GM23338 (cell line): ENCODE data around the gene CD247. TPM values are rescaled to one million over a fixed set of nuclear protein-coding genes. Genes with fewer than 3 reads are reported as not detected.

Source experiments
- ATAC-seq: fragments of 200-7000 bp; cut with Tn5 transposase; 3 replicates; pipeline ENCODE4 v1.9.1; 2020
- DNase-seq: peaks from one replicate; pipeline ENCODE4 v3.0.0-alpha.2; 2015; ENCODE audit warnings: low spot score
- H2AFZ ChIP-seq: fragments of 200-600 bp; sonication (generic); 2 replicates; pipeline ENCODE4 v1.8.0; 2016; ENCODE audit warnings: antibody characterized with exemption, mild to moderate bottlenecking, moderate library complexity
- H3F3A ChIP-seq: fragments of 200-600 bp; sonication (generic); replicated peaks from 2 replicates; pipeline ENCODE4 v1.8.0; 2017; ENCODE audit warnings: antibody characterized with exemption, mixed run types, low read depth
- H3K27ac ChIP-seq: fragments of 200-600 bp; sonication (generic); 2 replicates; pipeline ENCODE4 v1.6.1; 2016; ENCODE audit warnings: low read depth
- H3K27me3 ChIP-seq: fragments of 200-600 bp; sonication (generic); 2 replicates; pipeline ENCODE4 v1.8.0; 2016; ENCODE audit warnings: mild to moderate bottlenecking, mixed run types, moderate library complexity; ENCODE audit not compliant: insufficient read depth
- H3K36me3 ChIP-seq: fragments of 200-600 bp; sonication (generic); 2 replicates; pipeline ENCODE4 v1.8.0; 2016; ENCODE audit warnings: mild to moderate bottlenecking; ENCODE audit not compliant: insufficient read depth
- H3K4me1 ChIP-seq: fragments of 200-600 bp; sonication (generic); 2 replicates; pipeline ENCODE4 v1.8.0; 2016; ENCODE audit warnings: mild to moderate bottlenecking, moderate library complexity; ENCODE audit not compliant: insufficient read depth
- H3K4me2 ChIP-seq: fragments of 200-600 bp; sonication (generic); 2 replicates; pipeline ENCODE4 v1.7.1; 2017; ENCODE audit warnings: mixed run types
- H3K4me3 ChIP-seq: fragments of 200-600 bp; sonication (generic); 2 replicates; pipeline ENCODE4 v1.6.1; 2016; ENCODE audit warnings: mixed run types
- H3K79me2 ChIP-seq: fragments of 200-600 bp; sonication (generic); replicated peaks from 2 replicates; pipeline ENCODE4 v1.8.0; 2017; ENCODE audit warnings: mild to moderate bottlenecking; ENCODE audit not compliant: insufficient read depth
- H3K9me2 ChIP-seq: fragments of 200-600 bp; sonication (generic); 2 replicates; pipeline ENCODE4 v1.8.0; 2017; ENCODE audit not compliant: insufficient read depth
- H4K20me1 ChIP-seq: fragments of 200-600 bp; sonication (generic); replicated peaks from 2 replicates; pipeline ENCODE4 v1.8.0; 2017; ENCODE audit warnings: mild to moderate bottlenecking; ENCODE audit not compliant: insufficient read depth
- H3K27ac Mint-ChIP-seq: 2 replicates; pipeline ENCODE4 v1.8.0; 2020; ENCODE audit warnings: inconsistent platforms, mild to moderate bottlenecking, moderate library complexity, mixed read lengths
- H3K27me3 Mint-ChIP-seq: 3 replicates; pipeline ENCODE4 v1.8.0; 2022; ENCODE audit warnings: low read depth, mild to moderate bottlenecking, moderate library complexity, mixed read lengths, inconsistent platforms; ENCODE audit not compliant: insufficient read depth, poor library complexity
- H3K36me3 Mint-ChIP-seq: 3 replicates; pipeline ENCODE4 v1.8.0; 2021; ENCODE audit warnings: low read depth, mild to moderate bottlenecking, inconsistent platforms, moderate library complexity, mixed read lengths
- H3K4me1 Mint-ChIP-seq: 3 replicates; pipeline ENCODE4 v1.8.0; 2020; ENCODE audit warnings: mild to moderate bottlenecking, inconsistent platforms, mixed read lengths
- H3K4me3 Mint-ChIP-seq: 3 replicates; pipeline ENCODE4 v1.8.0; 2021; ENCODE audit warnings: moderate library complexity, mild to moderate bottlenecking, inconsistent platforms, mixed read lengths
- H3K9me3 Mint-ChIP-seq: 3 replicates; pipeline ENCODE4 v1.8.0; 2020; ENCODE audit warnings: moderate library complexity, mild to moderate bottlenecking, inconsistent platforms, mixed read lengths
- CREB1 ChIP-seq: fragments of 250-450 bp; sonication (Bioruptor Pico); IDR thresholded peaks from 2 replicates; pipeline ENCODE4 v1.5.0; 2020; ENCODE audit warnings: low read depth, mild to moderate bottlenecking, moderate library complexity
- CTCF ChIP-seq, 2 experiments: fragments of 200-600 bp in 1 of 2; sonication (generic) in 1 of 2; conservative IDR thresholded peaks; 2 replicates each; pipeline versions ENCODE4 v1.5.1 to v1.6.1; 2016 to 2017; ENCODE audit warnings: antibody characterized with exemption in 2 of 2, low read depth in 2 of 2, mild to moderate bottlenecking in 2 of 2, moderate library complexity in 1 of 2
- ETS1 ChIP-seq: IDR thresholded peaks from 2 replicates; pipeline ENCODE4 v1.6.1; 2016; ENCODE audit warnings: antibody characterized with exemption
- EZH2 ChIP-seq: fragments of 200-600 bp; sonication (generic); IDR thresholded peaks from one replicate; pipeline ENCODE4 v1.8.0; 2017; ENCODE audit warnings: antibody characterized with exemption, mild to moderate bottlenecking, low read depth; ENCODE audit not compliant: unreplicated experiment
- EZH2phosphoT487 ChIP-seq: fragments of 200-600 bp; sonication (generic); IDR thresholded peaks from one replicate; pipeline ENCODE4 v1.8.1; 2018; ENCODE audit warnings: antibody characterized with exemption; ENCODE audit not compliant: unreplicated experiment
- JUNB ChIP-seq: IDR thresholded peaks from one replicate; pipeline ENCODE4 v1.6.1; 2016; ENCODE audit warnings: antibody characterized with exemption; ENCODE audit not compliant: unreplicated experiment
- NANOG ChIP-seq: IDR thresholded peaks from 2 replicates; pipeline ENCODE4 v1.6.1; 2016; ENCODE audit warnings: antibody characterized with exemption, borderline replicate concordance
- POLR2AphosphoS5 ChIP-seq: IDR thresholded peaks from 2 replicates; pipeline ENCODE4 v1.6.1; 2016; ENCODE audit warnings: antibody characterized with exemption, low read depth
- ZNF331 ChIP-seq: fragments of 250-450 bp; sonication (Bioruptor Pico); IDR thresholded peaks from 2 replicates; pipeline ENCODE4 v1.5.0; 2020; ENCODE audit warnings: low read depth, mild to moderate bottlenecking, moderate library complexity
- polyA plus RNA-seq: library from polyadenylated mRNA; unstranded; fragments of >200 nt; fragmentation: Nextera tagmentation; extraction: Ambion mirVana; gene quantifications from 2 replicates; pipeline ENCODE4 v1.2.1, GENCODE V29; 2016
- total RNA-seq: library from RNA; depleted of rRNA; stranded (reverse); fragments of >200 nt; shearing (Covaris generic); gene quantifications from 2 replicates; pipeline ENCODE4 v1.2.3, GENCODE V29; 2014
- TF ChIP-seq, protein P1 (sequence below): fragments of 250-450 bp; sonication (Bioruptor Pico); IDR thresholded peaks from 2 replicates; pipeline ENCODE4 v1.5.0; 2020; ENCODE audit warnings: mild to moderate bottlenecking, moderate library complexity

Gene CD247
- total and polyA plus RNA-seq, 2 experiments from 2014 or later: 1.2 to 1.4 TPM

GRCh38 chr1:167409183-167409582 is 109.1 kb downstream of the CD247 start:
- no peaks in the 10 kb centered on the region for H3K4me1 ChIP-seq
- H3K36me3 Mint-ChIP-seq: peaks cover 43% of the 10 kb centered on the region
- H3F3A ChIP-seq: no peaks in the 10 kb centered on the region
- H3K4me3 Mint-ChIP-seq: no peak overlapping the region
- H3K4me3 ChIP-seq: no peak overlapping the region
- H3K36me3 ChIP-seq: peaks cover 20% of the 10 kb centered on the region; the same call in 1 of the 2 replicates
- no peaks in the 10 kb centered on the region for H4K20me1 ChIP-seq
- H3K27ac ChIP-seq: no peak overlapping the region
- no peaks in the 10 kb centered on the region for H3K79me2 ChIP-seq
- ATAC-seq: peak; percentile 96
- no peaks in the 10 kb centered on the region; the same call in 2 of the 3 replicates for H3K9me3 Mint-ChIP-seq
- no peaks in the 10 kb centered on the region for H3K4me1 Mint-ChIP-seq
- no peaks in the 10 kb centered on the region for H3K27me3 ChIP-seq
- TF ChIP-seq CREB1 (CRISPR knock-in tag) (no peak), CTCF (conservative IDR thresholded peaks at IDR 0.05; ENCODE audit: low read depth in 2 of 2) (peak; percentile 57 to 73), NANOG (no peak), EZH2 (no peak)
- no peak overlapping the region for H2AFZ ChIP-seq
- no peak overlapping the region for H3K4me2 ChIP-seq
- H3K9me2 ChIP-seq: no peaks in the 10 kb centered on the region
- peak; percentile 72 for DNase-seq
- H3K27ac Mint-ChIP-seq: no peak overlapping the region
- peaks cover 5% of the 10 kb centered on the region for H3K27me3 Mint-ChIP-seq

DNA sequence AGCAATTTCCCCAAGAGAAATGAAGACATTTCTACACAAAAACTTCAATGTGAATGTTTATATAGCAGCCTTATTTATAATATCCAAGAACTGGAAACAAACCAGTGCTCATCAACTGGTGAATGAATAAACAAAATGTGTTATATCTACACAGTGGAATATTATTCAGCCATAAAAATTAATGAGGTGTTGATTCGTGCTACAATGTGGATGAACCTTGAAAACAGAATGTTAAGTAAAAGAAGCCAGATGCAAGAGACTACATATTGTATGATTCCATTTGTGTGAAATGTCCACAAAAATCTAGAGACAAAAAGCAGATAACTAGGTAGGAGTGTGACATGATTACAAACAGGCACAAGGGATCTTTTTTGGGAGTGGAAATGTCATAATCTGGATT is 110.0 kb downstream of the CD247 start:
- Mint-ChIP-seq H3K4me3 (no peak overlapping the region), H3K4me1 (no peaks in the 10 kb centered on the region), H3K9me3 (no peaks in the 10 kb centered on the region; the same call in 2 of the 3 replicates), H3K27ac (no peak overlapping the region), H3K27me3 (peaks cover 5% of the 10 kb centered on the region), H3K36me3 (peaks cover 42% of the 10 kb centered on the region)
- Histone ChIP-seq H3K4me2 (no peak overlapping the region), H3K27ac (no peak overlapping the region), H3F3A (no peaks in the 10 kb centered on the region), H3K27me3 (no peaks in the 10 kb centered on the region), H3K79me2 (no peaks in the 10 kb centered on the region), H3K4me1 (no peaks in the 10 kb centered on the region), H3K9me2 (no peaks in the 10 kb centered on the region), H4K20me1 (no peaks in the 10 kb centered on the region), H3K4me3 (no peak overlapping the region), H2AFZ (no peak overlapping the region), H3K36me3 (peaks cover 18% of the 10 kb centered on the region; the same call in 1 of the 2 replicates)
- no peak for DNase-seq
- ATAC-seq: no peak
- TF ChIP-seq EZH2 (no peak), POLR2AphosphoS5 (no peak), NANOG (no peak), EZH2phosphoT487 (no peak), ZNF331 (no peak), CREB1 (CRISPR knock-in tag) (no peak), JUNB (no peak), ETS1 (no peak)
- TF ChIP-seq, protein P1, sequence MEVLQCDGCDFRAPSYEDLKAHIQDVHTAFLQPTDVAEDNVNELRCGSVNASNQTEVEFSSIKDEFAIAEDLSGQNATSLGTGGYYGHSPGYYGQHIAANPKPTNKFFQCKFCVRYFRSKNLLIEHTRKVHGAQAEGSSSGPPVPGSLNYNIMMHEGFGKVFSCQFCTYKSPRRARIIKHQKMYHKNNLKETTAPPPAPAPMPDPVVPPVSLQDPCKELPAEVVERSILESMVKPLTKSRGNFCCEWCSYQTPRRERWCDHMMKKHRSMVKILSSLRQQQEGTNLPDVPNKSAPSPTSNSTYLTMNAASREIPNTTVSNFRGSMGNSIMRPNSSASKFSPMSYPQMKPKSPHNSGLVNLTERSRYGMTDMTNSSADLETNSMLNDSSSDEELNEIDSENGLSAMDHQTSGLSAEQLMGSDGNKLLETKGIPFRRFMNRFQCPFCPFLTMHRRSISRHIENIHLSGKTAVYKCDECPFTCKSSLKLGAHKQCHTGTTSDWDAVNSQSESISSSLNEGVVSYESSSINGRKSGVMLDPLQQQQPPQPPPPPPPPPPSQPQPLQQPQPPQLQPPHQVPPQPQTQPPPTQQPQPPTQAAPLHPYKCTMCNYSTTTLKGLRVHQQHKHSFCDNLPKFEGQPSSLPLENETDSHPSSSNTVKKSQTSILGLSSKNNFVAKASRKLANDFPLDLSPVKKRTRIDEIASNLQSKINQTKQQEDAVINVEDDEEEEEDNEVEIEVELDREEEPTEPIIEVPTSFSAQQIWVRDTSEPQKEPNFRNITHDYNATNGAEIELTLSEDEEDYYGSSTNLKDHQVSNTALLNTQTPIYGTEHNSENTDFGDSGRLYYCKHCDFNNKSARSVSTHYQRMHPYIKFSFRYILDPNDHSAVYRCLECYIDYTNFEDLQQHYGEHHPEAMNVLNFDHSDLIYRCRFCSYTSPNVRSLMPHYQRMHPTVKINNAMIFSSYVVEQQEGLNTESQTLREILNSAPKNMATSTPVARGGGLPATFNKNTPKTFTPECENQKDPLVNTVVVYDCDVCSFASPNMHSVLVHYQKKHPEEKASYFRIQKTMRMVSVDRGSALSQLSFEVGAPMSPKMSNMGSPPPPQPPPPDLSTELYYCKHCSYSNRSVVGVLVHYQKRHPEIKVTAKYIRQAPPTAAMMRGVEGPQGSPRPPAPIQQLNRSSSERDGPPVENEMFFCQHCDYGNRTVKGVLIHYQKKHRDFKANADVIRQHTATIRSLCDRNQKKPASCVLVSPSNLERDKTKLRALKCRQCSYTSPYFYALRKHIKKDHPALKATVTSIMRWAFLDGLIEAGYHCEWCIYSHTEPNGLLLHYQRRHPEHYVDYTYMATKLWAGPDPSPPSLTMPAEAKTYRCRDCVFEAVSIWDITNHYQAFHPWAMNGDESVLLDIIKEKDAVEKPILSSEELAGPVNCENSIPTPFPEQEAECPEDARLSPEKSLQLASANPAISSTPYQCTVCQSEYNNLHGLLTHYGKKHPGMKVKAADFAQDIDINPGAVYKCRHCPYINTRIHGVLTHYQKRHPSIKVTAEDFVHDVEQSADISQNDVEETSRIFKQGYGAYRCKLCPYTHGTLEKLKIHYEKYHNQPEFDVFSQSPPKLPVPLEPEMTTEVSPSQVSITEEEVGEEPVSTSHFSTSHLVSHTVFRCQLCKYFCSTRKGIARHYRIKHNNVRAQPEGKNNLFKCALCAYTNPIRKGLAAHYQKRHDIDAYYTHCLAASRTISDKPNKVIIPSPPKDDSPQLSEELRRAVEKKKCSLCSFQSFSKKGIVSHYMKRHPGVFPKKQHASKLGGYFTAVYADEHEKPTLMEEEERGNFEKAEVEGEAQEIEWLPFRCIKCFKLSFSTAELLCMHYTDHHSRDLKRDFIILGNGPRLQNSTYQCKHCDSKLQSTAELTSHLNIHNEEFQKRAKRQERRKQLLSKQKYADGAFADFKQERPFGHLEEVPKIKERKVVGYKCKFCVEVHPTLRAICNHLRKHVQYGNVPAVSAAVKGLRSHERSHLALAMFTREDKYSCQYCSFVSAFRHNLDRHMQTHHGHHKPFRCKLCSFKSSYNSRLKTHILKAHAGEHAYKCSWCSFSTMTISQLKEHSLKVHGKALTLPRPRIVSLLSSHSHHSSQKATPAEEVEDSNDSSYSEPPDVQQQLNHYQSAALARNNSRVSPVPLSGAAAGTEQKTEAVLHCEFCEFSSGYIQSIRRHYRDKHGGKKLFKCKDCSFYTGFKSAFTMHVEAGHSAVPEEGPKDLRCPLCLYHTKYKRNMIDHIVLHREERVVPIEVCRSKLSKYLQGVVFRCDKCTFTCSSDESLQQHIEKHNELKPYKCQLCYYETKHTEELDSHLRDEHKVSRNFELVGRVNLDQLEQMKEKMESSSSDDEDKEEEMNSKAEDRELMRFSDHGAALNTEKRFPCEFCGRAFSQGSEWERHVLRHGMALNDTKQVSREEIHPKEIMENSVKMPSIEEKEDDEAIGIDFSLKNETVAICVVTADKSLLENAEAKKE (CRISPR knock-in tag): no peak
